ENCODE results near the gene CAPZA1. TPM values are rescaled to one million over a fixed set of nuclear protein-coding genes. Genes with fewer than 3 reads are reported as not detected.

CAPZA1 gene
- total and polyA plus RNA-seq, 2 of the 8 experiments (the other 6 are each of a cell fraction or from before 2014, with no cell fraction given) = 48.9 to 107 TPM

DNA sequence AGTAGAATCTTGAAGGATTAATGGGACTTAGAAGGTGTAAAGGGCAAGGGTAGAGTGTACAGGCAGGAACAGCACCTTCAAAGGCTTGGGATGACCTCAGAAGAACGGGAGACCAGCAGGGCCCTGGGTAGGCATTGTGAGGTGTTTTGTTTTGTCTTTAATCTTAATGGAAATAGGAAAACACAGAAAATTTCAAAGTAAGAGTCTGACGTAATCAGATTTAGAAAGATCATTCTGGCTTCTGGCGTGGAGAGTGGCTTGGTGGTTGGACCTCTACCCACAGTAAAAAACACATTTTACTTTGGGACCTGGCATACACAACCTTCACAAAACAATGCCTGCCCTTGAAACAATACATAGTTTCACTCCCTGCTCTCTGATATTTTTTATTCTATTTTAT, 59.0 kb downstream of the CAPZA1 start:
- FAIRE-seq = no peak
- CTCF ChIA-PET (ENCODE audit: partially characterized antibody) = interaction anchor here (1.1 kb wide), 1 partner anchor 15 kb away, joined by 3 read pairs; no protein-coding TSS in a partner anchor
- 86% methylated on average over 3 of the region's 3 CpGs; no CpG with 5 or more reads in 1 of the 2 experiments for WGBS, 2 experiments (ENCODE audit: extremely low coverage in 1 of 2, insufficient coverage in 1 of 2, insufficient read length in 1 of 2, insufficient replicate concordance in 2 of 2, low coverage in 1 of 2, low lambda C conversion rate in 2 of 2, missing lambda C conversion rate in 1 of 2)
- TF ChIP-seq CBX8 (IDR thresholded peaks at IDR 0.05; ENCODE audit: borderline replicate concordance, low read depth, low read length) (no peak), NANOG (IDR thresholded peaks at IDR 0.05; ENCODE audit: insufficient read depth, low read depth, low read length, poor library complexity, severe bottlenecking) (no peak), SP2 (IDR thresholded peaks at IDR 0.05; ENCODE audit: low read length) (no peak), POU5F1 (IDR thresholded peaks at IDR 0.05; ENCODE audit: low read depth, low read length) (no peak), ASH2L (IDR thresholded peaks at IDR 0.05; ENCODE audit: low read length) (no peak), EGR1 (IDR thresholded peaks at IDR 0.05; ENCODE audit: borderline replicate concordance, low read depth, low read length) (no peak), FOSL1 (IDR thresholded peaks at IDR 0.05; ENCODE audit: insufficient read depth, low read depth, low read length) (no peak), KDM1A (IDR thresholded peaks at IDR 0.05; ENCODE audit: borderline replicate concordance, low read length) (no peak), SIN3A (conservative IDR thresholded peaks at IDR 0.05 in 1 of 2, IDR thresholded peaks at IDR 0.05 in 1 of 2; ENCODE audit: low read depth in 1 of 2, low read length in 2 of 2) (no peak), ZNF274 (IDR thresholded peaks at IDR 0.05; ENCODE audit: borderline replicate concordance, extremely low read depth, low read length) (no peak)
- TF ChIP-seq, protein P1, sequence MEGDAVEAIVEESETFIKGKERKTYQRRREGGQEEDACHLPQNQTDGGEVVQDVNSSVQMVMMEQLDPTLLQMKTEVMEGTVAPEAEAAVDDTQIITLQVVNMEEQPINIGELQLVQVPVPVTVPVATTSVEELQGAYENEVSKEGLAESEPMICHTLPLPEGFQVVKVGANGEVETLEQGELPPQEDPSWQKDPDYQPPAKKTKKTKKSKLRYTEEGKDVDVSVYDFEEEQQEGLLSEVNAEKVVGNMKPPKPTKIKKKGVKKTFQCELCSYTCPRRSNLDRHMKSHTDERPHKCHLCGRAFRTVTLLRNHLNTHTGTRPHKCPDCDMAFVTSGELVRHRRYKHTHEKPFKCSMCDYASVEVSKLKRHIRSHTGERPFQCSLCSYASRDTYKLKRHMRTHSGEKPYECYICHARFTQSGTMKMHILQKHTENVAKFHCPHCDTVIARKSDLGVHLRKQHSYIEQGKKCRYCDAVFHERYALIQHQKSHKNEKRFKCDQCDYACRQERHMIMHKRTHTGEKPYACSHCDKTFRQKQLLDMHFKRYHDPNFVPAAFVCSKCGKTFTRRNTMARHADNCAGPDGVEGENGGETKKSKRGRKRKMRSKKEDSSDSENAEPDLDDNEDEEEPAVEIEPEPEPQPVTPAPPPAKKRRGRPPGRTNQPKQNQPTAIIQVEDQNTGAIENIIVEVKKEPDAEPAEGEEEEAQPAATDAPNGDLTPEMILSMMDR (IDR thresholded peaks at IDR 0.05; ENCODE audit: control extremely low read depth in 1 of 3, insufficient read depth in 1 of 3, low read depth in 1 of 3, low read length in 3 of 3) = no peak

More for the DNA sequence above, 59.0 kb downstream of the CAPZA1 start:
- H2BK20ac ChIP-seq (ENCODE audit: low read length) = no peak overlapping the region
- H4K20me1 ChIP-seq (replicated peaks in 1 of 2; ENCODE audit: control insufficient read depth in 1 of 2, insufficient read depth in 2 of 2, low read length in 2 of 2) = peaks cover 0 to 5% of the 10 kb centered on the region in 2 experiments
- H3K4ac ChIP-seq (replicated peaks; ENCODE audit: insufficient read length, low read depth, low read length) = no peak overlapping the region
- H2BK5ac ChIP-seq (ENCODE audit: low read depth, low read length) = no peak overlapping the region
- H3K23me2 ChIP-seq (ENCODE audit: low read depth, low read length) = peaks cover 10% of the 10 kb centered on the region; the same call in 1 of the 2 replicates
- H3K4me2 ChIP-seq (ENCODE audit: insufficient read depth in 1 of 2, low read depth in 2 of 2, low read length in 2 of 2) = no peak overlapping the region
- no peak overlapping the region for H4K5ac ChIP-seq (ENCODE audit: insufficient read length, low read depth, low read length)
- no peak overlapping the region for H2AK5ac ChIP-seq (ENCODE audit: low read depth, low read length)
- H2BK15ac ChIP-seq (ENCODE audit: low read length) = no peak overlapping the region
- H2AFZ ChIP-seq (ENCODE audit: low read length) = no peak overlapping the region
- H3K36me3 ChIP-seq (ENCODE audit: control insufficient read depth in 2 of 4, insufficient read depth in 4 of 4, low read length in 3 of 4) = no peaks in the 10 kb centered on the region
- peaks cover 0 to 44% of the 10 kb centered on the region in 2 experiments; a peak in 3 of 4 replicates for H3K79me2 ChIP-seq (ENCODE audit: control insufficient read depth in 1 of 2, insufficient read depth in 2 of 2, low read length in 2 of 2)
- no peak overlapping the region for H4K8ac ChIP-seq (ENCODE audit: extremely low read depth, insufficient read depth, low read length)
- H3K9me3 ChIP-seq (ENCODE audit: insufficient read depth in 2 of 2, low read depth in 1 of 2, low read length in 1 of 2) = no peaks in the 10 kb centered on the region
- H3K79me1 ChIP-seq (ENCODE audit: low read depth, low read length) = no peaks in the 10 kb centered on the region; the same call in 1 of the 2 replicates
- peaks cover 0 to 2% (median 0%) of the 10 kb centered on the region in 4 experiments; a peak in 2 of 7 replicates for H3K27me3 ChIP-seq (replicated peaks in 1 of 4; ENCODE audit: control insufficient read depth in 3 of 4, extremely low read depth in 1 of 4, insufficient read depth in 3 of 4, low read length in 3 of 4)
- no peak overlapping the region for H3K9ac ChIP-seq (replicated peaks in 1 of 4; ENCODE audit: extremely low read depth in 1 of 4, low read depth in 3 of 4, low read length in 3 of 4)
- H2BK12ac ChIP-seq (ENCODE audit: low read depth, low read length) = no peak overlapping the region
- H3K27ac ChIP-seq (ENCODE audit: low read depth, low read length) = no peak overlapping the region
- no peak for DNase-seq (ENCODE audit: low read depth in 1 of 2, low spot score in 2 of 2)
- no peak overlapping the region for H3K14ac ChIP-seq (ENCODE audit: insufficient read length)
- H3K18ac ChIP-seq (ENCODE audit: extremely low read depth, low read length) = no peak overlapping the region
- H3K4me3 ChIP-seq (ENCODE audit: extremely low read depth in 1 of 4, insufficient read depth in 2 of 4, low read depth in 3 of 4, low read length in 4 of 4) = no peak overlapping the region
- POLR2A ChIA-PET (ENCODE audit: partially characterized antibody) = interaction anchor here (1.2 to 1.6 kb wide), 2 partner anchors 22 to 27 kb away, joined by 4 to 5 read pairs; no protein-coding TSS in a partner anchor
- H2BK120ac ChIP-seq (replicated peaks; ENCODE audit: low read depth, low read length) = no peak overlapping the region
- no peak overlapping the region for H3K56ac ChIP-seq (replicated peaks; ENCODE audit: insufficient read length, low read depth, low read length)
- no peak overlapping the region for H4K91ac ChIP-seq (replicated peaks; ENCODE audit: insufficient read length, low read length)
- peaks cover 0 to 5% (median 5%) of the 10 kb centered on the region in 4 experiments; a peak in 3 of 7 replicates for H3K4me1 ChIP-seq (replicated peaks in 1 of 4; ENCODE audit: control insufficient read depth in 3 of 4, insufficient read depth in 4 of 4, low read length in 3 of 4)
- H3K23ac ChIP-seq (ENCODE audit: insufficient read length) = no peak overlapping the region
